ENCODE data around the gene CKS2. TPM values are rescaled to one million over a fixed set of nuclear protein-coding genes. Genes with fewer than 3 reads are reported as not detected.

Gene CKS2
- total and polyA plus RNA-seq, 2 of the 4 experiments (the other 2 are of a cell fraction), result 192 to 261 TPM

DNA sequence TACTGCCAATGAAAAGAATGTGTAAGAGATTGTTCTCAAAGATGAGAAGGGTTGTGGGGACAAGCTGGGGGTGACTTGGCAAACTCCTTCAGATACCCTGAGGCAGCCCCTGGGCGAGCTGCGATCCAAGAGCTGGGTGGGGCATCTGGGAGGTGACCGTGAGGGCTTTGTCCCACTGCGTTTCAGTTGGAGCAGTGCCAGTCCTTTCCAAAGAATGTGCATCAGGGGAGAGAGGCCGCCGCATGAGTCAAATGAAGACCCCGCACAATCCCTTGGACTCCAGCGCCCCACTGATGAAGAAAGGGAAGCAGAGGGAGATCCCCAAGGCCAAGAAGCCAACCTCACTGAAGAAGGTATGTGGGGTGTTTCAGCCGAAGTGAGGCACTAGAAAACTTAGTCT lies 35.7 kb downstream of the CKS2 start:
- no peak for ATAC-seq (ENCODE audit: low read depth)
- no peak overlapping the region for H3K4me3 ChIP-seq (ENCODE audit: insufficient read depth, low read depth, low read length)
- H2AK9ac ChIP-seq (replicated peaks; ENCODE audit: low read depth, low read length, poor library complexity), result no peak overlapping the region
- no peak overlapping the region for H3K14ac ChIP-seq (replicated peaks; ENCODE audit: low read depth, low read length)
- no peak overlapping the region for H3K4ac ChIP-seq (ENCODE audit: low read depth, low read length)
- TF ChIP-seq MXI1 (IDR thresholded peaks at IDR 0.05; ENCODE audit: borderline replicate concordance, low read depth, low read length) (no peak), CEBPB (IDR thresholded peaks at IDR 0.05; ENCODE audit: low read depth, low read length) (no peak), RFX5 (IDR thresholded peaks at IDR 0.05; ENCODE audit: low read depth, low read length) (no peak), RCOR1 (IDR thresholded peaks at IDR 0.05; ENCODE audit: insufficient replicate concordance, low read length) (no peak), POLR2A (IDR thresholded peaks at IDR 0.05; ENCODE audit: low read depth, low read length) (no peak), CHD1 (IDR thresholded peaks at IDR 0.05; ENCODE audit: low read depth, low read length) (no peak), RAD21 (IDR thresholded peaks at IDR 0.05; ENCODE audit: low read length) (no peak), BHLHE40 (IDR thresholded peaks at IDR 0.05; ENCODE audit: low read depth, low read length) (no peak), SMC3 (IDR thresholded peaks at IDR 0.05; ENCODE audit: low read depth, low read length) (no peak)
- TF ChIP-seq, protein P1, sequence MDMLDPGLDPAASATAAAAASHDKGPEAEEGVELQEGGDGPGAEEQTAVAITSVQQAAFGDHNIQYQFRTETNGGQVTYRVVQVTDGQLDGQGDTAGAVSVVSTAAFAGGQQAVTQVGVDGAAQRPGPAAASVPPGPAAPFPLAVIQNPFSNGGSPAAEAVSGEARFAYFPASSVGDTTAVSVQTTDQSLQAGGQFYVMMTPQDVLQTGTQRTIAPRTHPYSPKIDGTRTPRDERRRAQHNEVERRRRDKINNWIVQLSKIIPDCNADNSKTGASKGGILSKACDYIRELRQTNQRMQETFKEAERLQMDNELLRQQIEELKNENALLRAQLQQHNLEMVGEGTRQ (IDR thresholded peaks at IDR 0.05; ENCODE audit: low read depth, low read length), result no peak
- TF ChIP-seq, protein P2, sequence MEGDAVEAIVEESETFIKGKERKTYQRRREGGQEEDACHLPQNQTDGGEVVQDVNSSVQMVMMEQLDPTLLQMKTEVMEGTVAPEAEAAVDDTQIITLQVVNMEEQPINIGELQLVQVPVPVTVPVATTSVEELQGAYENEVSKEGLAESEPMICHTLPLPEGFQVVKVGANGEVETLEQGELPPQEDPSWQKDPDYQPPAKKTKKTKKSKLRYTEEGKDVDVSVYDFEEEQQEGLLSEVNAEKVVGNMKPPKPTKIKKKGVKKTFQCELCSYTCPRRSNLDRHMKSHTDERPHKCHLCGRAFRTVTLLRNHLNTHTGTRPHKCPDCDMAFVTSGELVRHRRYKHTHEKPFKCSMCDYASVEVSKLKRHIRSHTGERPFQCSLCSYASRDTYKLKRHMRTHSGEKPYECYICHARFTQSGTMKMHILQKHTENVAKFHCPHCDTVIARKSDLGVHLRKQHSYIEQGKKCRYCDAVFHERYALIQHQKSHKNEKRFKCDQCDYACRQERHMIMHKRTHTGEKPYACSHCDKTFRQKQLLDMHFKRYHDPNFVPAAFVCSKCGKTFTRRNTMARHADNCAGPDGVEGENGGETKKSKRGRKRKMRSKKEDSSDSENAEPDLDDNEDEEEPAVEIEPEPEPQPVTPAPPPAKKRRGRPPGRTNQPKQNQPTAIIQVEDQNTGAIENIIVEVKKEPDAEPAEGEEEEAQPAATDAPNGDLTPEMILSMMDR (conservative IDR thresholded peaks at IDR 0.05; ENCODE audit: low read depth, low read length), result no peak
- TF ChIP-seq, protein P3, sequence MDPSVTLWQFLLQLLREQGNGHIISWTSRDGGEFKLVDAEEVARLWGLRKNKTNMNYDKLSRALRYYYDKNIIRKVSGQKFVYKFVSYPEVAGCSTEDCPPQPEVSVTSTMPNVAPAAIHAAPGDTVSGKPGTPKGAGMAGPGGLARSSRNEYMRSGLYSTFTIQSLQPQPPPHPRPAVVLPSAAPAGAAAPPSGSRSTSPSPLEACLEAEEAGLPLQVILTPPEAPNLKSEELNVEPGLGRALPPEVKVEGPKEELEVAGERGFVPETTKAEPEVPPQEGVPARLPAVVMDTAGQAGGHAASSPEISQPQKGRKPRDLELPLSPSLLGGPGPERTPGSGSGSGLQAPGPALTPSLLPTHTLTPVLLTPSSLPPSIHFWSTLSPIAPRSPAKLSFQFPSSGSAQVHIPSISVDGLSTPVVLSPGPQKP (IDR thresholded peaks at IDR 0.05; ENCODE audit: borderline replicate concordance, low read depth, low read length), result no peak
- in situ Hi-C loops (cut with MboI; ENCODE audit: low sequenced_read_pairs) (no loop called here), intact Hi-C loops (cut with micrococcal nuclease) (no loop called here), dilution Hi-C loops (cut with HindIII; ENCODE audit: low sequenced_read_pairs, unreplicated experiment) (no loop called here)
- H2BK15ac ChIP-seq (ENCODE audit: low read depth, low read length), result no peak overlapping the region
- peaks cover 0 to 2% of the 10 kb centered on the region in 2 experiments; a peak in 2 of 4 replicates for H3K79me1 ChIP-seq (ENCODE audit: low read depth in 1 of 2, low read length in 2 of 2)
- no peak overlapping the region for H4K91ac ChIP-seq (ENCODE audit: insufficient read depth, low read depth, low read length)
- H4K8ac ChIP-seq (ENCODE audit: low read depth in 2 of 2, low read length in 2 of 2), result no peak overlapping the region
- H3K9ac ChIP-seq (ENCODE audit: low read depth, low read length), result no peak overlapping the region
- H2BK20ac ChIP-seq (ENCODE audit: low read depth, low read length), result no peak overlapping the region
- BruUV-seq (replicated peaks), result no TSS peak
- H2BK120ac ChIP-seq (ENCODE audit: low read depth, low read length), result no peak overlapping the region
- no peak overlapping the region for H3K56ac ChIP-seq (ENCODE audit: extremely low read depth, insufficient read depth, low read length)
- H3K27me3 ChIP-seq (ENCODE audit: control insufficient read depth, insufficient read depth, low read length), result no peaks in the 10 kb centered on the region
- no peak overlapping the region for H3K4me2 ChIP-seq (ENCODE audit: low read depth, low read length)
- H3K36me3 ChIP-seq (ENCODE audit: control insufficient read depth, insufficient read depth, low read length), result peaks cover 63% of the 10 kb centered on the region
- H3K23ac ChIP-seq (ENCODE audit: low read depth, low read length), result no peak overlapping the region
- POLR2A ChIA-PET (ENCODE audit: unreplicated experiment), result no interaction called here
- no peak for DNase-seq
- no peak overlapping the region for H3K27ac ChIP-seq (ENCODE audit: insufficient read depth, low read length)
- H3K9me1 ChIP-seq (ENCODE audit: insufficient read depth, low read length), result no peaks in the 10 kb centered on the region; the same call in 1 of the 2 replicates
- no peaks in the 10 kb centered on the region for H3K9me3 ChIP-seq (ENCODE audit: control insufficient read depth, insufficient read depth, low read length)
- CTCF ChIA-PET, result no interaction called here
- no peak overlapping the region for H2BK5ac ChIP-seq (ENCODE audit: low read depth, low read length, poor library complexity, severe bottlenecking)
- H3K18ac ChIP-seq (ENCODE audit: low read depth, low read length), result no peak overlapping the region
- H4K20me1 ChIP-seq (ENCODE audit: insufficient read depth, low read length), result peaks cover 4% of the 10 kb centered on the region; the same call in 1 of the 2 replicates
- peaks cover 5% of the 10 kb centered on the region; the same call in 1 of the 2 replicates for H3K4me1 ChIP-seq (ENCODE audit: control insufficient read depth, insufficient read depth, low read length)
- no peak overlapping the region for H2AFZ ChIP-seq (replicated peaks; ENCODE audit: low read length, poor library complexity)
- no CpG with 5 or more reads among the region's 9 CpGs for WGBS, 2 experiments (ENCODE audit: extremely low coverage in 2 of 2, insufficient read length in 1 of 2)
- no peak overlapping the region for H4K5ac ChIP-seq (ENCODE audit: low read depth, low read length)
- H2AK5ac ChIP-seq (ENCODE audit: low read depth, low read length), result no peak overlapping the region

Measured in IMR-90 (cell line).